HL-60 (cell line): ENCODE results near the gene NCBP2L.

Experiments
- GABPA ChIP-seq: IDR thresholded peaks from 2 replicates; pipeline ENCODE4 v1.6.1; 2012; ENCODE audit warnings: low read depth
- POLR2AphosphoS5 ChIP-seq: IDR thresholded peaks from 2 replicates; pipeline ENCODE4 v1.6.1; 2012; ENCODE audit warnings: low read depth
- SPI1 ChIP-seq: IDR thresholded peaks from 2 replicates; pipeline ENCODE4 v1.6.1; 2012; ENCODE audit warnings: low read depth, mild to moderate bottlenecking, borderline replicate concordance
- TF ChIP-seq, protein P1 (sequence below): IDR thresholded peaks from one replicate; pipeline ENCODE4 v1.5.1; 2011; ENCODE audit warnings: low read length, control low read depth, inconsistent platforms; ENCODE audit not compliant: insufficient read depth
- TF ChIP-seq, protein P2 (sequence below): IDR thresholded peaks from 2 replicates; pipeline ENCODE4 v1.6.1; 2012; ENCODE audit warnings: low read depth; ENCODE audit not compliant: insufficient replicate concordance

DNA sequence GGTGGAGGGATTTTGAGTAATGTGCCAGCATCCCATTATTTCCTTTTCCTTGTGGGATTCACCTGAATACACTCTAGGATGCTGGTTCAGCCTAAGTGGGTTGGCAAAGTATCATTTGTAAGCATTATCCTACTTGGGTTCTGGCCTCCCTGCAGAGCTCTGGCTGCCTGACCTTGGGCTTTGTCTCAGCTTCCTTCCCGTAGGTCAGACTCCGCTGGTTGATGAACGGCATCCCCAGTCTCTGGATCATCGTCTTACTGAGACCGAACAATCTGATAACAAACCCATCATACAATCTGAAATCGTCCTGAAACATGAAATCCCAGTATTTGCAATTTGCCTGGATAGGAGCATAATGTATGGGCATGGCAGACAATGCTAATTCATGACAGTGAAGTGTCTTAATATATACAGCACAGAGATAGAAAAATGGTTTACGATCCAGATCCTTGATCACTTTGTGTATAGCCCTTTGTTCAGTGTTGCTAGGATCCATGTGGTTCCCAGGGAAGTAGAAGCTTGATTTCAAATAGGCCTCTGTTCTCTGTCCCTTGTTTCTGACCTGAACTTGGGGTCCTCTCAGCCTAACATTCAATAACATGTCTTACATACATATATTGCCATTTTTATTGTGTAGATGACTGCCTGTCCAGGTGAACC is 53.7 kb downstream of the NCBP2L start:
- TF ChIP-seq POLR2AphosphoS5, result no peak
- TF ChIP-seq, protein P1, sequence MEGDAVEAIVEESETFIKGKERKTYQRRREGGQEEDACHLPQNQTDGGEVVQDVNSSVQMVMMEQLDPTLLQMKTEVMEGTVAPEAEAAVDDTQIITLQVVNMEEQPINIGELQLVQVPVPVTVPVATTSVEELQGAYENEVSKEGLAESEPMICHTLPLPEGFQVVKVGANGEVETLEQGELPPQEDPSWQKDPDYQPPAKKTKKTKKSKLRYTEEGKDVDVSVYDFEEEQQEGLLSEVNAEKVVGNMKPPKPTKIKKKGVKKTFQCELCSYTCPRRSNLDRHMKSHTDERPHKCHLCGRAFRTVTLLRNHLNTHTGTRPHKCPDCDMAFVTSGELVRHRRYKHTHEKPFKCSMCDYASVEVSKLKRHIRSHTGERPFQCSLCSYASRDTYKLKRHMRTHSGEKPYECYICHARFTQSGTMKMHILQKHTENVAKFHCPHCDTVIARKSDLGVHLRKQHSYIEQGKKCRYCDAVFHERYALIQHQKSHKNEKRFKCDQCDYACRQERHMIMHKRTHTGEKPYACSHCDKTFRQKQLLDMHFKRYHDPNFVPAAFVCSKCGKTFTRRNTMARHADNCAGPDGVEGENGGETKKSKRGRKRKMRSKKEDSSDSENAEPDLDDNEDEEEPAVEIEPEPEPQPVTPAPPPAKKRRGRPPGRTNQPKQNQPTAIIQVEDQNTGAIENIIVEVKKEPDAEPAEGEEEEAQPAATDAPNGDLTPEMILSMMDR, result no peak
- TF ChIP-seq GABPA, result no peak
- TF ChIP-seq, protein P2, sequence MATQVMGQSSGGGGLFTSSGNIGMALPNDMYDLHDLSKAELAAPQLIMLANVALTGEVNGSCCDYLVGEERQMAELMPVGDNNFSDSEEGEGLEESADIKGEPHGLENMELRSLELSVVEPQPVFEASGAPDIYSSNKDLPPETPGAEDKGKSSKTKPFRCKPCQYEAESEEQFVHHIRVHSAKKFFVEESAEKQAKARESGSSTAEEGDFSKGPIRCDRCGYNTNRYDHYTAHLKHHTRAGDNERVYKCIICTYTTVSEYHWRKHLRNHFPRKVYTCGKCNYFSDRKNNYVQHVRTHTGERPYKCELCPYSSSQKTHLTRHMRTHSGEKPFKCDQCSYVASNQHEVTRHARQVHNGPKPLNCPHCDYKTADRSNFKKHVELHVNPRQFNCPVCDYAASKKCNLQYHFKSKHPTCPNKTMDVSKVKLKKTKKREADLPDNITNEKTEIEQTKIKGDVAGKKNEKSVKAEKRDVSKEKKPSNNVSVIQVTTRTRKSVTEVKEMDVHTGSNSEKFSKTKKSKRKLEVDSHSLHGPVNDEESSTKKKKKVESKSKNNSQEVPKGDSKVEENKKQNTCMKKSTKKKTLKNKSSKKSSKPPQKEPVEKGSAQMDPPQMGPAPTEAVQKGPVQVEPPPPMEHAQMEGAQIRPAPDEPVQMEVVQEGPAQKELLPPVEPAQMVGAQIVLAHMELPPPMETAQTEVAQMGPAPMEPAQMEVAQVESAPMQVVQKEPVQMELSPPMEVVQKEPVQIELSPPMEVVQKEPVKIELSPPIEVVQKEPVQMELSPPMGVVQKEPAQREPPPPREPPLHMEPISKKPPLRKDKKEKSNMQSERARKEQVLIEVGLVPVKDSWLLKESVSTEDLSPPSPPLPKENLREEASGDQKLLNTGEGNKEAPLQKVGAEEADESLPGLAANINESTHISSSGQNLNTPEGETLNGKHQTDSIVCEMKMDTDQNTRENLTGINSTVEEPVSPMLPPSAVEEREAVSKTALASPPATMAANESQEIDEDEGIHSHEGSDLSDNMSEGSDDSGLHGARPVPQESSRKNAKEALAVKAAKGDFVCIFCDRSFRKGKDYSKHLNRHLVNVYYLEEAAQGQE, result no peak
- TF ChIP-seq SPI1, result no peak
